Kidney tubule cell (primary cell): ENCODE results near the gene CD248.
"Not testable (repeated sequence)": the region's sequence is repeated elsewhere in the genome, so short reads cannot be mapped to it uniquely, and the experiment has no call there.

Experiments
- DNase-seq: peaks from one replicate; pipeline ENCODE4 v3.0.0-alpha.2; 2018; ENCODE audit warnings: low spot score

The CD248 gene

DNA sequence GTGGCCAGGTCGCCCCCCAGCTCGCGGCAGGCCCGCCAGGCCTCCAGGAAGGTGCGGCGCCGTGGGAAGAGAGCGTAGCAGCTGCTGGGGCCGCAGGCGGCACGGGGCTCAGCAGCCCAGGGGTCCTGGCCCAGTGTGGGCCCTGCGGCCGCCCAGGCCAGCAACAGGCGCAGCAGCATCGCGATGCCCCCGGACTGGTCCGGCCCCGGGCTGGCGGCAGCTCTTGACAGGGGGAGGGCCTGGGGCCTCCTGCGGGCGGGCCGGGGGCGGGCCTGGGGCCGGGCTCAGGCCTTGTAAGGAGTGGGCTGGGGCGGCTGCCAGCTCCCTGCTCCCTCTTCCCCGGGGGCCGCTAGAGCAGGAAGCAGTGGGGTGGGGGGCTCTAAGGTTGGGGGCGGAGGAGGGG, at the start of gene CD248:
TSS of gene CD248 (minus strand) at position 196 of the 403 bp plus-strand sequence. CDS start at position 179, 17 bp downstream.
- DNase-seq, result no peak

DNA sequence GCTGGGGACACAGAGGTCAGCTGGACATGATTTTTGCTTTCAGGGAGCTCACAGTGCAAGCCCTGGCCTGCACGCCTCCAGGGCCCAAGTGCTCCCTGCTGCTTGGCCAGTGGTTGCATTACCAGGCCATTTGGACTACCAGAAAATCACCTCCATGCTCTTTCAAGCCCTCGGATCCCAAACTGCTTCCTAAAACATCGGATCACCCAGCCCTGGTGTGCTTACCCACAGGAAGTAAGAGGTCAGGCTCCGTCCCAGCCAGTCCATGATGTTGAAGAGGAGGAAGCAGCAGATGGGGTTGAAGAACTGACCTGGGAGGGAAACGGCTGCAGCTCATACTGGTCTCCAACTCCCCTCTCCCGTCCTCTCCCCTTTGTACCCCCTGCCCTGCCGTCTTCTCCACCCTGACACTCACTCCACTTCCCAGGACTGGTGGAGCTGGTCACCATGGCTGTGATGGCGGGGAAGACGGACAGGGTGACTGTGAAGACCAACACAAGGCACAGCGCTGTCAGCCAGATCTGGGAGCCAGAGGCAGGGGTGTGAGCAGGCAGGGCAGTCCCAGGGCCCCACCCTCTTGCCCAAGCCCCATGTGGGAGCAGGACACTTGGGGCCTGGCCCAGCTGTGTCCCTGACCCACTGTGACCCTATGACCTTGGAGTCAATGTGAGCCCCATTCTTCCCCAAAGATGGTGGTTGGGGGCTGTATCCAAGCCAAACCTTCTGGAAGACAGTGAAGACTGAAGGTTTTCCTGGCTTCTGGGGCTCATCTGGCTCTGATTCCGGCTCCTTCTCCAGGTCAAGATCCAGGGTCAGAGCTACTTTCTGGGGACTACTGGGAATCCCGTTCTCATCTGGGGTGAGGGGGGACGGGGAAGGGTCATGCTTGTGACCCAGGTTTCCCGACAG, 49.1 kb upstream of the CD248 start:
- no peak for DNase-seq

DNA sequence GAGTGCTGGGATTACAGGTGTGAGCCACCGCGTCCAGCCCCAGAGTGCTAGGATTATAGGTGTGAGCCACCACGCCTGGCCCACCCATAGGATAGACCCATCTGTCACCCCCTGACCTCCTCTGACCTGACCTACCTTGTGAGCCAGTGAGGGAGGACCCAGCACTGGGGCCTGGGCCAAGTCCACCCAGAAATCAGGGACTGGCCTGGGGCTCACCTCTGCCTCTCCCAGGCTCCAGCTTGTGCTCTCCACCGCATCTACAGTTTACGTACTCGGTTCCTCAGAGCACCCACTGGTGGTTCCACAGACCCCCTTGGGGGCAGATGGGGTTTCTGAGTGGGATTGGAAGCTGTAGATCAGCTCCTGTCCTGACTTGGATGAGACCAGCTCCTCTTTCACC, 48.3 kb upstream of the CD248 start:
- DNase-seq, result no peak

- DNase-seq, result peak; percentile 33
Observed at GRCh38 chr11:66363805-66364535, 47.1 kb upstream of the CD248 start.

DNA sequence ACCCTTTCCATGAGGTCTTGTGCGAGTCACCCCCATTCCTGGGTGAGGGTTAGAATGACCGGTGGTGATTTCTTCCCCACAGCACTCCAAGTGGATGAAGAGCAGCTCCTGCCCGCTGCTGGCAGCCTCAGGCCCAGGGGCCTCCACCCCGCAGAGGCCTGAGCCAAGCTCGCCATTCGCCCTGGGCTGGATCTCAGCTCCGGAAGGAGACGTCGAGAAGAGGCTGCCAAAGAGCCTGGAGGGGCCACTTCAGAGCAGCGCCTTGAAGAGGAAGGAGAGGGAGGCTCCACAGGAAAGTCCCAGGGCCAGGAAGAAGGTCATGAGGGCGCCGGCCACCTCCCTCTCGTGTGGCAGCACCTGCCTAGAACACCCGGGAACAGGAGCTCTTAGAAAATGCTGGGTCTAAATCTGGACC, 46.4 kb upstream of the CD248 start:
- no peak for DNase-seq

GRCh38 chr11:66362481-66363147, 45.8 kb upstream of the CD248 start:
- DNase-seq, result no peak

DNA sequence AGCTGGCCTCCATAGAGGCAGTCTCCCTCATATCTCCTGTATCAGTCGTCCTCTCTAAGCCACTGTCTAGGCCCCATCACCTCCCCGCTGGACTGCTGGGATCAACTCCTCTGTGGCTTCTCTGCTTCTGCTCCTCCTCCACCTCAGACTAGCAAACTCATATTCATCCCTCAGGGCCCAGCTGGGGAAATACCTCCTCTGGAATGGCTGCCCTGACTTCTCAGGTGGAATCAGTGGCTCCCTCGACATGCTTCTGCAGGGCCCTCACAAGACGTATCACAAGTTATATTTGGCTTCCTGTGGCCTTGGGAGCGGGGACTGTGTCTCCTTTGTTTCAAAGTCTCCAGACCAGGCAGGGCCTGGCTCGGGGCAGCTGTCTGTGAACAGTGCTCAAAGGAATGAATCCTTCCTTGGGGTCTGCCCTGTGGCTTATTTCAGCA, 44.7 kb upstream of the CD248 start:
- DNase-seq, result no peak

DNA sequence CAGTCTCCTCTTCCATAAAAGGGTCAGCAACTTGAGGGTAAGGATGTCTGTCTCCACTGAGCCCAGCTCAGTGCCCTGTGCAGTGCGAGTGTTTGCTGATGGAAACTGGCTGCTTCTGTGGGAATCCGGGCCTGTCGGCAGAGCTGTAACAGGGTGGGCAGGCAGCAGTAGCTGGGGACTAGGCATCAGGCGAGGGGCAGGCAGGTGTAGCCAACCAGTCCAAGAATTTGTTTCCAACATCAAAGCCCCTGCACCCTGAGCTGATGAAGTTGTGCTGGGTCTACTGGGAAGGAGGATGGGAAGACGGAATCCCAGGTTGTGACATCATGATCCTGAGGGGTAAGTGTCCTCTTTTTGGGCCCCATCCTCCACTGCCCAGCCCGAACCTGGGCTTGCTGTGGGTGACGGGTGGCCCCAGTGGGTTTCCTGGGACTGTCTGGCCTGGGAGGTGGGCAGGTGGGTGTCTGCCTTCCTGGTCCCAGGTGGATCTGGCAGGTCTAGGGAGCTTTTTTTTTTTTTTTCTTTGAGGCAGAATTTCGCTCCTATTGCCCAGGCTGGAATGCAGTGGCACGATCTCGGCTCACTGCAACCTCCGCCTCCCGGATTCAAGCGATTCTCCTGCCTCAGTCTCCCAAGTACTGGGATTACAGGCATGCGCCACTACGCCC, 43.7 kb upstream of the CD248 start:
- no peak for DNase-seq

GRCh38 chr11:66359662-66360087, 42.8 kb upstream of the CD248 start:
- DNase-seq, result no peak

- DNase-seq, result not testable (repeated sequence)
Observed at GRCh38 chr11:66350560-66351235, 33.9 kb upstream of the CD248 start.

DNA sequence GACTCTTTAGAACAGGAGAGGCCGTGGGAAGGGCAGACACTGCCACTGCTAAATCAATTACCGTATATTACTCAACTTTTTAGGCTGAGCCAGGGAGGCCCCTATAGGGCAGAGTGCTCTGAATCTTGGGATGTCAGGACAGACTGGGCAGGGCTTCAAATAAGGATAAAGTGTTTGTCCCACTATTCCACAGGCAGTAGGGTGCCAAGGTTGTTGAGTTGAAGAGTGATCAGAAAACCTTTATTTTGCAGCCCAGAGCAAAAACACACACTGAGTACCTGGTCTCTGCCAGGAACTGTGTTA, 32.2 kb upstream of the CD248 start:
- no peak for DNase-seq

DNA sequence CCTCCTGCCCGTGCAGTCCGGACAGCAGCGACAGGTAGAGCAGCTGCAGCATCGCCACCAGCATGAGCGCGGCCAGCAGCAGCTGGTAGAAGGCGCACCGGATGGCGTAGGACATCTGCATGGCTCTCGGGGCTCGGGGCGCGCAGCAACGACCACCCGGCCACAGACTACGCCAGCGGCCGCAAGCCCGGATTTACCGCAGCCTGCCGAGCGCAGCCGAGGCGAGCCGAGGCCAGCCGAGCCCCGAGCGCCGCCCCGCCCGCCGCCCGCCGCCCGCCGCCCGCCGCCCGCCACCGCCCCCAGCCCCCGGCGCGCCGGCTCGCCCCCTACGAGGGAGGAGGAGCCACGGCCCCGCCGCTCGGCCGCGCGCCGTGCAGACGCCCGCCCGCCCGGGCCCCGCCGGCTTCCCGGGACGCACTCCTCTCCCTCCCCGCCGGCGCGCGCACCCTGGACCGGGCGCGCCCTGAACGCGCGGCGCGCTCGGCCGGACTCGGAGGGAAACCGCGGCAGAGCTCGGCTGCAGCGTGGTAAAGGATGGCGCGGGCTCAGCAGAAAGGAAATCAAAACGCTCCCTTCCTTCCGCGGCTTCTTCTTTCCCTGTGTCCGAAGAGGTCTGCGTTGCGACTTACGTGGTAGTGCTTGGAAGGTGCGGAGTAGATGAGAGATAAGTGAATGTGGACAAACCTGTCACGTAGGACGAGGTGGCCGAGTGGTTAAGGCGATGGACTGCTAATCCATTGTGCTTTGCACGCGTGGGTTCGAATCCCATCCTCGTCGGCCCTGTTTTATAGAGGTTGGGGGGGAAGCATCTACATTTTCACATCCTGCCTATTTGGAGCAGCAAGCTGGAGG, 30.8 kb upstream of the CD248 start, which contains the start of gene B4GAT1:
TSS of gene B4GAT1 (minus strand) at position 205 of the 852 bp plus-strand sequence. CDS start at position 121, 84 bp downstream.
- peak; percentile 96 for DNase-seq

- peak; percentile 28 for DNase-seq
Observed at GRCh38 chr11:66346476-66347424, 29.9 kb upstream of the CD248 start.

GRCh38 chr11:66345316-66345649, 28.4 kb upstream of the CD248 start:
- DNase-seq, result no peak

- DNase-seq, result peak; percentile 96
Observed at GRCh38 chr11:66344550-66345315, 27.9 kb upstream of the CD248 start, which contains the start of gene BRMS1. Gene BRMS1 (minus strand): TSS chr11:66345104. CDS start chr11:66342234, 2,870 bp downstream.

- DNase-seq, result no peak
Observed at GRCh38 chr11:66343176-66343575, 26.3 kb upstream of the CD248 start.

DNA sequence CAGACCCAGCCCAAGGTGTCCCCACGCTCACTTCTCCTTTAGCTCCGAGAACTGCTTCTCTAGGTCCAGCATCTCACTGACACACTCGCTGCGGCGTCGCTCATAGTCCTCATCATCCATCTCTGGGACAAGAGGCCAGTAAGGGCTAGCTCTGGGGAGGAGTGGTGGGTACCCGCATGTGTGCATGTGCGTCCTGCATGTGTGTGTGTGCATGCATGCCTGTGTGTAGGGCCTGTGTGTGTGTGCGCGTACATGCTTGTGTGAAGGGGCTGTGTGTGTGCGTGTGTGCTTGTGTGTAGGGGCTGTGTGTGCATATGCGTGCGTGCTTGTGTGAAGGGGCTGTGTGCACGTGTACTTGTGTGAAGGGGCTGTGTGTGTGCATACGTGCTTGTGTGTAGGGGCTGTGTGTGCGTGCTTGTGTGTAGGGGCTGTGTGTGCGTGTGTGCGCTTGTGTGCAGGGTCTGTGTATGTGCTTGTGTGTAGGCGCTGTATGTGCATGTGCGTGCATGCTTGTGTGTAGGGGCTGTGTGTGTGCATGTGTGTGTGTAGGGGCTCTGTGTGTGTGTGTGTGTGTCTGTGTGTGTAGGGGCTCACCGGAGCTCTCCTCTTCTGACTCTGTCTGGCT, 24.8 kb upstream of the CD248 start:
- no peak for DNase-seq
